Measurements from ENCODE around the gene H2BW1.
"Not testable (repeated sequence)": the region's sequence is repeated elsewhere in the genome, so short reads cannot be mapped to it uniquely, and the experiment has no call there.

Gene H2BW1

GRCh38 chrX:104013606-104014005 is at the start of gene H2BW1:
Gene H2BW1 (minus strand): TSS chrX:104013708. CDS start chrX:104013576, 132 bp downstream.
- DNase-seq: no peak

- DNase-seq: not testable (repeated sequence)
These were observed 49.1 kb upstream of the H2BW1 start for GRCh38 chrX:104062636-104063035.

GRCh38 chrX:104054956-104055355 is 41.4 kb upstream of the H2BW1 start:
- DNase-seq: not testable (repeated sequence)

- no peak for DNase-seq
These were observed 33.7 kb upstream of the H2BW1 start for GRCh38 chrX:104047171-104047570.

GRCh38 chrX:104045642-104046041 is 32.1 kb upstream of the H2BW1 start:
- DNase-seq: no peak

- no peak for DNase-seq
These were observed 27.5 kb upstream of the H2BW1 start for GRCh38 chrX:104041003-104041402.

GRCh38 chrX:104039689-104040505 is 26.4 kb upstream of the H2BW1 start, which contains the start of gene H2BW2:
Gene H2BW2 (plus strand): TSS chrX:104039956. CDS start chrX:104039995, 39 bp downstream.
- no peak for DNase-seq

GRCh38 chrX:104018126-104018525 is 4.6 kb upstream of the H2BW1 start:
- DNase-seq: no peak

- not testable (repeated sequence) for DNase-seq
These were observed 2.1 kb upstream of the H2BW1 start for GRCh38 chrX:104015576-104015975.

- no peak for DNase-seq
These were observed 350 bp downstream of the H2BW1 start for GRCh38 chrX:104013158-104013557.

GRCh38 chrX:104008831-104009230 is 4.7 kb downstream of the H2BW1 start:
- DNase-seq: no peak

GRCh38 chrX:103999234-103999633 is 14.3 kb downstream of the H2BW1 start:
- no peak for DNase-seq

- not testable (repeated sequence) for DNase-seq
These were observed 30.0 kb downstream of the H2BW1 start for GRCh38 chrX:103983508-103983907.

GRCh38 chrX:103962411-103963278 is 50.9 kb downstream of the H2BW1 start, which contains the start of gene TMSB15B:
Gene TMSB15B (plus strand): TSS chrX:103962627.
- DNase-seq: not testable (repeated sequence)

All from COR-L47 (cell line).